HL-60 (cell line): Measurements from ENCODE around the gene RAMP3.

Source experiments
- DNase-seq, 2 experiments: peaks; one replicate each; pipeline ENCODE4 v3.0.0-alpha.2; 2010 to 2020; ENCODE audit warnings: low read depth in 1 of 2, low spot score in 1 of 2
- H3K27ac ChIP-seq: fragments of 250-450 bp; sonication (Bioruptor Pico); replicated peaks from 2 replicates; pipeline ENCODE4 v1.5.1; 2020; ENCODE audit warnings: mild to moderate bottlenecking, moderate library complexity
- H3K27me3 ChIP-seq: fragments of 250-450 bp; sonication (Bioruptor Pico); 2 replicates; pipeline ENCODE4 v1.5.1; 2021; ENCODE audit warnings: mild to moderate bottlenecking, moderate library complexity; ENCODE audit not compliant: insufficient read depth, poor library complexity, severe bottlenecking
- H3K4me3 ChIP-seq: replicated peaks from 2 replicates; pipeline ENCODE4 v1.5.1; 2011; ENCODE audit warnings: mild to moderate bottlenecking, control low read depth, low read length; ENCODE audit not compliant: insufficient read depth
- GABPA ChIP-seq: IDR thresholded peaks from 2 replicates; pipeline ENCODE4 v1.6.1; 2012; ENCODE audit warnings: low read depth
- POLR2AphosphoS5 ChIP-seq: IDR thresholded peaks from 2 replicates; pipeline ENCODE4 v1.6.1; 2012; ENCODE audit warnings: low read depth
- SPI1 ChIP-seq: IDR thresholded peaks from 2 replicates; pipeline ENCODE4 v1.6.1; 2012; ENCODE audit warnings: low read depth, mild to moderate bottlenecking, borderline replicate concordance
- TF ChIP-seq, protein P1 (sequence below): IDR thresholded peaks from 2 replicates; pipeline ENCODE4 v1.6.1; 2012; ENCODE audit warnings: low read depth; ENCODE audit not compliant: insufficient replicate concordance
- TF ChIP-seq, protein P2 (sequence below): IDR thresholded peaks from one replicate; pipeline ENCODE4 v1.5.1; 2011; ENCODE audit warnings: low read length, control low read depth, inconsistent platforms; ENCODE audit not compliant: insufficient read depth

RAMP3 gene

DNA sequence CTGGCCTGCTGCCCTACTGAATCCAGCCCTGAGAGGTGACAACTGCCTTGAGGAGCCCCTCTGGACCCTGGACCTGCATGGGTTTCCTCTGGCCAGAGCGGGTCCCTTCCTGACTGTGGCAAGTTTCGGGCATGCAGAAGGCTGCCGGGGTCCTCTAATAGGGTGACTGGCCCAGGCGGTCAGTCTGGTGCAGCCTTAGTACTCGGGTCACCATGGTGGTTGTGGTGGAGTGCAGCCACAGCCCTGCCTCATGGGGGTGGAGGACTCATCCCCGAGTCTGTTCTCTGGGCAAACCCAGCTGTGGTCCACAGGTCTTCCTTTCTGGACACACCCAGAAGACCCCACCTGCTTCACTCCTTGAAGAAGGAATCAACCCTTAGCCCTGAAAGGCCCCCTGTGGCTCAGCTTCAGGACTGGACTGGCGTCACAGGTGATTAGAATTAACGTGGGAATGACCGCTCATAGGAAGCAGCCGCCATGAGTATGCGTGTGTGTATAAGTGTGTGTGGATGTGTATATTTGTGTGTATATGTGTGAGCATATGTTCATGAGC, 28.7 kb downstream of the RAMP3 start:
- Histone ChIP-seq H3K27me3 (no peaks in the 10 kb centered on the region), H3K27ac (no peak overlapping the region), H3K4me3 (no peak overlapping the region)
- no peak for DNase-seq
- TF ChIP-seq POLR2AphosphoS5 (no peak), SPI1 (no peak)
- TF ChIP-seq, protein P1, sequence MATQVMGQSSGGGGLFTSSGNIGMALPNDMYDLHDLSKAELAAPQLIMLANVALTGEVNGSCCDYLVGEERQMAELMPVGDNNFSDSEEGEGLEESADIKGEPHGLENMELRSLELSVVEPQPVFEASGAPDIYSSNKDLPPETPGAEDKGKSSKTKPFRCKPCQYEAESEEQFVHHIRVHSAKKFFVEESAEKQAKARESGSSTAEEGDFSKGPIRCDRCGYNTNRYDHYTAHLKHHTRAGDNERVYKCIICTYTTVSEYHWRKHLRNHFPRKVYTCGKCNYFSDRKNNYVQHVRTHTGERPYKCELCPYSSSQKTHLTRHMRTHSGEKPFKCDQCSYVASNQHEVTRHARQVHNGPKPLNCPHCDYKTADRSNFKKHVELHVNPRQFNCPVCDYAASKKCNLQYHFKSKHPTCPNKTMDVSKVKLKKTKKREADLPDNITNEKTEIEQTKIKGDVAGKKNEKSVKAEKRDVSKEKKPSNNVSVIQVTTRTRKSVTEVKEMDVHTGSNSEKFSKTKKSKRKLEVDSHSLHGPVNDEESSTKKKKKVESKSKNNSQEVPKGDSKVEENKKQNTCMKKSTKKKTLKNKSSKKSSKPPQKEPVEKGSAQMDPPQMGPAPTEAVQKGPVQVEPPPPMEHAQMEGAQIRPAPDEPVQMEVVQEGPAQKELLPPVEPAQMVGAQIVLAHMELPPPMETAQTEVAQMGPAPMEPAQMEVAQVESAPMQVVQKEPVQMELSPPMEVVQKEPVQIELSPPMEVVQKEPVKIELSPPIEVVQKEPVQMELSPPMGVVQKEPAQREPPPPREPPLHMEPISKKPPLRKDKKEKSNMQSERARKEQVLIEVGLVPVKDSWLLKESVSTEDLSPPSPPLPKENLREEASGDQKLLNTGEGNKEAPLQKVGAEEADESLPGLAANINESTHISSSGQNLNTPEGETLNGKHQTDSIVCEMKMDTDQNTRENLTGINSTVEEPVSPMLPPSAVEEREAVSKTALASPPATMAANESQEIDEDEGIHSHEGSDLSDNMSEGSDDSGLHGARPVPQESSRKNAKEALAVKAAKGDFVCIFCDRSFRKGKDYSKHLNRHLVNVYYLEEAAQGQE: no peak

DNA sequence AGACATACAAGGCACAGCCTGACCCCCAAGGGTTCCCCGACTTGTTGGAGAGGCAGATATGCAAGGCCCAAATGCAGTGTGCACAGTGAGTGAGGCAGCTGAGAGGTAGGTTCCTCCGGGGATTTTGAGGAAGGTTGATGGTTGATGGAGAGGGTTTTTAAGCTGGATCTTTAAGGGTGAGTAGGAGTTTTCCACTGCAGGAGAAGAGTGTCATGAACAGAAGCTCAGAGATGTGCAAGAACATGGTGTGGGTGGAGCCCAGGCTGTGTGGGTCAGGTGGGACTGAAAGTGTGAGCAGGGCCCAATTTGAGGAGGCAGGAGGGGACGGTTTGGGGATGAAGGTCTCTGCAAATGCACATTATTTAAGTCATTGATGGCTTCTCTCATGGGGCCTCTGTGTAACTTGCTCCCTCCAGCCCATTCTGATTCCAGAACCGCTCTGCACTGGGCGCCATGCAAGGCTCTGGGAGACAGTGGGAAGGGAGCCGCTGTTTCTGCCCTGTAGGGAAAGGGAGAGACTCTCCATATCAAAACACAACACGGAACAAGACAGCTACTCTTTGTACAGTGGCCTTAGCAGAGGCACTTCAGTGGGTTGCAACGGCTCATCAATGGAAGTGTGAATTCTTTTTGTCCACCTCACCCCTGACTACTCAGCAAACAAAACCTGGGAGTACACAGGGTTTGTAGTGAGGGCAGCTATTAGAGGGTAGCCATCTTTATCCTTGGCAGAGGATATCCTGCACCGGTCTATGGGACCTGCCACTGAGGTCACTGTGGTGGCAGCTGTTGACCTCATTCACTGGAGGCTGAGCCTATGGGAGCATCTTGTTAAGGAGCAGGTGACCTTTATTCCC, 29.7 kb downstream of the RAMP3 start:
- Histone ChIP-seq H3K27ac (no peak overlapping the region), H3K4me3 (no peak overlapping the region), H3K27me3 (no peaks in the 10 kb centered on the region)
- DNase-seq: no peak
- TF ChIP-seq, protein P2, sequence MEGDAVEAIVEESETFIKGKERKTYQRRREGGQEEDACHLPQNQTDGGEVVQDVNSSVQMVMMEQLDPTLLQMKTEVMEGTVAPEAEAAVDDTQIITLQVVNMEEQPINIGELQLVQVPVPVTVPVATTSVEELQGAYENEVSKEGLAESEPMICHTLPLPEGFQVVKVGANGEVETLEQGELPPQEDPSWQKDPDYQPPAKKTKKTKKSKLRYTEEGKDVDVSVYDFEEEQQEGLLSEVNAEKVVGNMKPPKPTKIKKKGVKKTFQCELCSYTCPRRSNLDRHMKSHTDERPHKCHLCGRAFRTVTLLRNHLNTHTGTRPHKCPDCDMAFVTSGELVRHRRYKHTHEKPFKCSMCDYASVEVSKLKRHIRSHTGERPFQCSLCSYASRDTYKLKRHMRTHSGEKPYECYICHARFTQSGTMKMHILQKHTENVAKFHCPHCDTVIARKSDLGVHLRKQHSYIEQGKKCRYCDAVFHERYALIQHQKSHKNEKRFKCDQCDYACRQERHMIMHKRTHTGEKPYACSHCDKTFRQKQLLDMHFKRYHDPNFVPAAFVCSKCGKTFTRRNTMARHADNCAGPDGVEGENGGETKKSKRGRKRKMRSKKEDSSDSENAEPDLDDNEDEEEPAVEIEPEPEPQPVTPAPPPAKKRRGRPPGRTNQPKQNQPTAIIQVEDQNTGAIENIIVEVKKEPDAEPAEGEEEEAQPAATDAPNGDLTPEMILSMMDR: no peak
- TF ChIP-seq POLR2AphosphoS5: no peak
- TF ChIP-seq, protein P1: no peak
- TF ChIP-seq GABPA: no peak
- no peak for TF ChIP-seq SPI1

DNA sequence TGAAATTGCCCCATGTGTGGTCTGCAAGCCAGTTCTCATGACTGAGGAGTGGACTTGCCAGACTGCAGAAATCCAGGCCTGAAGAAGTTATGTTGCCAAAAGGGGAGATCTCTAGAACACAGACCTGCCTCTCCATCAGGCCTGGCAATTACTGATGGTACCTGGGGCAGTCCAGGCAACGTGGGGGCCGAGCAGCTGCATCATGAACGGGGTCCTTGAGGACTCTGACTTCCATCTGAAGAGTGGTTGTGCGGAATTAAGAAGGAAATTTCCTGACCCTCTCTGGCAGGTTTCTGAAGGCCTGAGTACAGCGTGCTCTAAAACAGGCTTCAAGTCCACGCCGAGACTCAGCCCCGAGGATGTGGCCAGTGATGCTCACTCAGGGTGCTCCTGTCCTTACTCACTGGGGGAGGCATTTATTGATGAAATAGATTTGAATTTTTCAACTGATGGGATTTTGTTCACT, 30.4 kb downstream of the RAMP3 start:
- no peaks in the 10 kb centered on the region for H3K27me3 ChIP-seq
- H3K27ac ChIP-seq: no peak overlapping the region
- TF ChIP-seq, protein P2: no peak
- no peak for TF ChIP-seq POLR2AphosphoS5
- TF ChIP-seq GABPA: no peak
- TF ChIP-seq, protein P1: no peak
- no peak for DNase-seq
- H3K4me3 ChIP-seq: no peak overlapping the region
